Measurements from ENCODE around the gene TDRD10. TPM values are rescaled to one million over a fixed set of nuclear protein-coding genes. Genes with fewer than 3 reads are reported as not detected.

TDRD10 gene
- not detected in 2 replicates for total RNA-seq

DNA sequence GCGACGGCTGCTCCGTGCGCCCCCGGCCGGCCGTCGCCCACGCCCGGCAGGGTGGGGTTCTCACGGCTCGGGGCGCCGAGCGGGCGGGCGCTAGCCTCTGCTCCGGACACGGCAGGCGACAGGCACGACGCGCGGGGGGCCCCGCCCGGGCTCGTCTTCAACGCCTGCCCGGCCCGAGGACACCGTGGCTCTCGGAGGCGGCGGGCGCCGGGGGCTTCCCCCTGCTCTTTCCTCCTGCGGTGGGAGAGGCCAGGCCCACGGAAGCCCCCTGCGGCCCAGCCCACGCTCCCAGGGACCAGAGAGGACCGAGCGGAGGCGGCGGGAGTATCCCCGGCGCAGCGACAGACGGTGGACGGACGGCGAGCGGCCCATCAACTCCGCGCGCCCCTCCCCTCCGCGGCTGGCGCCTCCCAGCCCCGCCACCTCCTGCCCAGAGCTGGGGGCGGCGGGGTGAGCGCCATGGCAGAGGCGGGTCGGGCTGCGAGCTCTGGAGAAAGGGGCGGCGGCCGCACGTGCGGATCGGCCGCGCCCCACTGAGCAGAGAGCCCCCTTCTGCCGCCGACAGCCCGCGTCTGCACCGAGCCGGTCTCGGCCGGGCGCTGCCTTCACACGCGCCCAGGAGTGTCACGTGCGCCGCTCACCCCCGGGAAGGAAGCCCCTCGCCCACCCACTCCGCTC, at the start of gene TDRD10, which contains the start of gene SHE:
Gene TDRD10 (plus strand): TSS at position 154 of the 678 bp plus-strand sequence. CDS start 4,685 bp downstream, outside the sequence.
Gene SHE (minus strand): TSS at position 347 of the 678 bp plus-strand sequence. CDS start 386 bp downstream, outside the sequence.
- peaks cover 72% of the 10 kb centered on the region for H3K27me3 Mint-ChIP-seq
- H3K4me1 Mint-ChIP-seq = peaks cover 4% of the 10 kb centered on the region
- peaks cover 1% of the 10 kb centered on the region for H3K36me3 Mint-ChIP-seq (ENCODE audit: low read depth)
- H3K27ac Mint-ChIP-seq = no peak within 1 kb of the TSS
- H3K4me3 Mint-ChIP-seq = peak within 1 kb of the TSS; percentile 54
- intact Hi-C loops (cut with micrococcal nuclease) = no loop called here
- peak; percentile 61 for DNase-seq
- no peaks in the 10 kb centered on the region for H3K9me3 Mint-ChIP-seq

- Mint-ChIP-seq H3K9me3 (no peaks in the 10 kb centered on the region), H3K4me1 (peaks cover 21% of the 10 kb centered on the region), H3K4me3 (no peak overlapping the region), H3K36me3 (ENCODE audit: low read depth) (peaks cover 10% of the 10 kb centered on the region), H3K27ac (no peak overlapping the region), H3K27me3 (peaks cover 34% of the 10 kb centered on the region)
- intact Hi-C loops (cut with micrococcal nuclease) = no loop called here
- DNase-seq = no peak
Measured at GRCh38 chr1:154453161-154453560, 48.9 kb upstream of the TDRD10 start.

DNA sequence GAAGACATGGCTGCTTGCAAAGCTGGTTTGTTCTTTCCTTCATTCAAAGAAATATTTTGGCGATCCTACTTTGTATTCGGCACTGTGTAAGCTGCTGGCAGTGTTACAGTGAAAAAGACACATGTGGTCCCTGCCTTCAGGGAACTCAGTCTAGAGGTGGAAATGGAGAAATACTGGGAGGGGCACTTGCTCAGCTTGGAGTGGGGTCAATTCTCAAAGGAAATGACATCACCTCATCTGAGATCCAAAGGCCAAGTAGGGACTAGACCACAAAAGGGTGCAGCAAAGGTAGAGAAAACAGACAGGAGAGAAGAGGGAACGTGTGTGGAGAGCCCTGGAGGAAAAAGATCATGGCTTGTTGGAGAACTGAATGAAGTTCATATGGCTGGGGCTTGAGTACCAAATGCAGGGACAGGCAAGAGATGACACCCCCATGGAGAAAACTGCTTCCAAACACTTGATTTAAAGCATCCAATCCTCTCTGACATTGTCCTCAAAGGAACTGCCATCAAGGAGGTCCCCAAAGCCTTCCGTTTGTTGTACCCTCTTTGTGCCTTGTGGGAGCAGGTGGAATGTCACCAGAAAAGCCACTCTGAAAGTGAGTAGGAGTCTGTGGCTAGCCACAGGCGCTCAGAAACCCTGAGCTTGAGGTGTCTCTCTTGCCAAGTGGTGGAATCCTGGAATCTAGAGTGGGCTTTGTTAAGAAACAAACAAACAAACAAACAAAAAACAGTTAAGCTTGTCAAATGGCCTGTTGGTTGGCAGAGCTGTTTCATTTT, 48.3 kb upstream of the TDRD10 start:
- no peak for DNase-seq
- peaks cover 12% of the 10 kb centered on the region for H3K36me3 Mint-ChIP-seq (ENCODE audit: low read depth)

DNA sequence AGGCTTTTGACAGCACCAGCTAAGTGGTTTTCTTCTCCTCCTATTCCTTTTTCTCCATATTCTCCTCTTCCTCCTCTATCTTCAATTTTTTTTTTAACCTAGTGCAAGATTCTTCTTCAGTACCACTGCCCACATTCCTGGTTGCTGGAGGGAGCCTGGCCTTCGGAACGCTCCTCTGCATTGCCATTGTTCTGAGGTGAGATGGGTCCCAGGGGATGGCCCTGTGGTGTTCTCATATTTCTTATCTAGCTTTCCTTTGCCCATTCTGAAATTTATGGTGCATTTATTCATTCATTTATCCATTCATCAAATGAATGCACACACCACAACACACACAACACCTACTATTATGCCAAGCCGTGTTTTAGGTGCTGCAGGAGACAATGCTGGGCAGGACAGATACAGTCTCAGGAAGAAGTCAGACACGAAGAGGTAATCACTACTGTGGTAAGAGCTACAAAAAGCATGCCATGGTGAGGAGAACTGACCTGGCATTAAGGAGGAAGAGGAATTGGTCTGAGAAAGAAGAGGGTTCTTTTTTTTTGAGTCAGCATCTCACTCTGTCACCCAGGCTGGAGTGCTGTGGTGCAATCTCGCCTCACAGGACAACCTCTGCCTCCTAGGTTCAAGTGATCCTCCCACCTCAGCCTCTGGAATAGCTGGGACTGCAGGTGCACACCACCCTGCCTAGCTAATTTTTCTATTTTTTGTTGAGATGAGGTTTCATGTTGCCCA, 47.5 kb upstream of the TDRD10 start:
- H3K27me3 Mint-ChIP-seq = peaks cover 34% of the 10 kb centered on the region
- H3K36me3 Mint-ChIP-seq (ENCODE audit: low read depth) = peaks cover 12% of the 10 kb centered on the region
- no peak for DNase-seq
- no peaks in the 10 kb centered on the region for H3K9me3 Mint-ChIP-seq
- H3K4me3 Mint-ChIP-seq = no peak overlapping the region
- intact Hi-C loops (cut with micrococcal nuclease) = loop anchor here (2.0 kb wide), 1 partner anchor 14 kb away; no protein-coding TSS in a partner anchor
- peaks cover 21% of the 10 kb centered on the region for H3K4me1 Mint-ChIP-seq
- H3K27ac Mint-ChIP-seq = no peak overlapping the region

More for the DNA sequence above, 48.3 kb upstream of the TDRD10 start:
- peak overlapping the region; percentile 1 for H3K27ac Mint-ChIP-seq
- H3K4me3 Mint-ChIP-seq = no peak overlapping the region
- H3K9me3 Mint-ChIP-seq = no peaks in the 10 kb centered on the region
- intact Hi-C loops (cut with micrococcal nuclease) = loop anchor here (2.0 kb wide), 1 partner anchor 13 kb away; no protein-coding TSS in a partner anchor
- H3K27me3 Mint-ChIP-seq = peaks cover 34% of the 10 kb centered on the region
- H3K4me1 Mint-ChIP-seq = peaks cover 21% of the 10 kb centered on the region

DNA sequence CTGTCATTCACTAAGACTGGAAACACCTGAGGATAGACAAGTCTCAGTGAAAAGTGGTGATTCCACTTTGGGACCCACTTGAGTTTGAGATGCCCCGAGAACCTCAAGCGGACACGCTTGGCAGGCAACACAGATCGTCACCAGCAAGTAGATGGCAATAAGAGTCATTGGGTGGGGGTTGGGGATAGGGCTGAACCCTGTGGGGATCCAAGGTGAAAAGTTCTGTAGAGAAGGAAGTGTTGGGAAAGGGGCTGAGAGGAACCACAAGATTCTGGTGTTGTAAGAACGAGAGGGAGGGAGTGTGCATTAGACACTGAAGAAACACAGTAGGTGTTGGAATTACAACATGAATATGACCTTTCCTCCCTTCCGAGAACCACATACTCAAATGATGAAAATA, 45.4 kb upstream of the TDRD10 start:
- Mint-ChIP-seq H3K36me3 (ENCODE audit: low read depth) (peaks cover 14% of the 10 kb centered on the region), H3K9me3 (no peaks in the 10 kb centered on the region), H3K27me3 (peaks cover 25% of the 10 kb centered on the region), H3K4me3 (no peak overlapping the region), H3K27ac (no peak overlapping the region), H3K4me1 (peaks cover 28% of the 10 kb centered on the region)
- DNase-seq = no peak
- intact Hi-C loops (cut with micrococcal nuclease) = no loop called here

DNA sequence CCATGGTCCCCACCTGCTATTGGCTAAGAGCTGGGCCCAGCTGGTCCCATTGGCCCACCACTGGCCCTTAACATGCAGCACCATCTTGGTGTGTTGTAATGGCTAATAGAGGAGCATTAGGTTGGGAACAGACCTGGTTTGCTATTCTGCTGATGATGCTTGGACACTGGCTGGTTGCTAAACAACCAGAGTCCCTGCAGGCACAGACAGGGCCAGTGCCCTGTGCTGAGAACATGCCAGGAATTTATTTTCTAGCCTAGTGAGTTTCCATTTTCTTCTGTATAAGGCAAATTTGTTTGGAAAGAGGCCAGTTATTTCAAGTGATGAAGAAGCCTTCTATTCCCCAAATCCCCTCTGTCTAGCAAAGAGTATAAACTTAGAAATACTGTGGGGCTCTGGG, 42.9 kb upstream of the TDRD10 start:
- Mint-ChIP-seq H3K36me3 (ENCODE audit: low read depth) (peaks cover 12% of the 10 kb centered on the region), H3K27me3 (peaks cover 10% of the 10 kb centered on the region), H3K4me1 (peaks cover 31% of the 10 kb centered on the region), H3K9me3 (no peaks in the 10 kb centered on the region), H3K27ac (no peak overlapping the region), H3K4me3 (no peak overlapping the region)
- no peak for DNase-seq
- intact Hi-C loops (cut with micrococcal nuclease) = no loop called here

DNA sequence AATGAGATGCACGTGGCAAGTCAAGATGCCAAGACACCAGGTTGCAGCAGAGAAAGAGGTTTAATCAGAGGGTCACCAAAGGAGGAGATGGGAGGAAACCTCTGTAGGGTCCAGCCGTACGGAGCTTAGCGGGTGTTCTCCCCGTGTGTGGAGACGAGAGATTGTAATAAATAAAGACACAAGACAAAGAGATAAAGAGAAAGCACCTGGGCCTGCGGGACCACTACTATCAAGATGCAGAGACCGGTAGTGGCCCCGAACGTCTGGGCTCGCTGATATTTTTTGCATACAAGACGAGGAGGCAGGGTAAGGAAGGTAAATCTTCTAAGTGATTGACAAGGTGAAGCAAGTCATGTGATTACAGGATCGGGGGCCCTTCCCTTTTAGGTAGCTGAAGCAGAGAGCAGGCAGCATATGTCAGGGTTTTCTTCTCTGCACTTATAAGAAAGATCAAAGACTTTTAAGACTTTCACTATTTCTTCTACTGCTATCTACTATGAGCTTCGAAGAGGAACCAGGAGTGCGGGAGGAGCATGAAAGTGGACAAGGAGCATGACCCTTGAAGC, 41.2 kb upstream of the TDRD10 start:
- Mint-ChIP-seq H3K27ac (no peak overlapping the region), H3K9me3 (no peaks in the 10 kb centered on the region), H3K4me3 (no peak overlapping the region), H3K36me3 (ENCODE audit: low read depth) (peaks cover 10% of the 10 kb centered on the region), H3K27me3 (peaks cover 8% of the 10 kb centered on the region), H3K4me1 (peaks cover 30% of the 10 kb centered on the region)
- intact Hi-C loops (cut with micrococcal nuclease) = loop anchor here (5.0 kb wide), 1 partner anchor 108 kb away; no protein-coding TSS in a partner anchor
- no peak for DNase-seq

GRCh38 chr1:154463512-154463990, 38.5 kb upstream of the TDRD10 start:
- DNase-seq = peak; percentile 87
- Mint-ChIP-seq H3K4me1 (peaks cover 42% of the 10 kb centered on the region), H3K9me3 (no peaks in the 10 kb centered on the region), H3K27ac (peak overlapping the region; percentile 75), H3K36me3 (ENCODE audit: low read depth) (peaks cover 2% of the 10 kb centered on the region), H3K27me3 (no peaks in the 10 kb centered on the region), H3K4me3 (peak overlapping the region; percentile 24)
- intact Hi-C loops (cut with micrococcal nuclease) = loop anchor here (1.0 to 5.0 kb wide), 3 partner anchors 24 to 111 kb away; no protein-coding TSS in a partner anchor

- no peaks in the 10 kb centered on the region for H3K27me3 Mint-ChIP-seq
- no peak for DNase-seq
- intact Hi-C loops (cut with micrococcal nuclease) = no loop called here
- H3K27ac Mint-ChIP-seq = no peak overlapping the region
- no peaks in the 10 kb centered on the region for H3K36me3 Mint-ChIP-seq (ENCODE audit: low read depth)
- peaks cover 39% of the 10 kb centered on the region for H3K4me1 Mint-ChIP-seq
- H3K9me3 Mint-ChIP-seq = no peaks in the 10 kb centered on the region
- H3K4me3 Mint-ChIP-seq = no peak overlapping the region
Measured at GRCh38 chr1:154465621-154466195, 36.3 kb upstream of the TDRD10 start.

DNA sequence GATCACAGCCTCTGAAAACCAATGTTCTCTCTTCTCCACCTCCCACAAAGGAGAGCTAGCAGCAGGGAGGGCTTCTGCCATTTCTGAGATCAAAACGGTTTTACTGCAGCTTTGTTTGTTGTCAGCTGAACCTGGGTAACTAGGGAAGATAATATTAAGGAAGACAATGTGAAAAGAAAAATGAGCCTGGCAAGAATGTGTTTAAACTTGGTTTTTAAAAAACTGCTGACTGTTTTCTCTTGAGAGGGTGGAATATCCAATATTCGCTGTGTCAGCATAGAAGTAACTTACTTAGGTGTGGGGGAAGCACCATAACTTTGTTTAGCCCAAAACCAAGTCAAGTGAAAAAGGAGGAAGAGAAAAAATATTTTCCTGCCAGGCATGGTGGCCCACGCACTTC, 35.8 kb upstream of the TDRD10 start:
- no peak for DNase-seq
- intact Hi-C loops (cut with micrococcal nuclease) = no loop called here
- H3K27me3 Mint-ChIP-seq = no peaks in the 10 kb centered on the region
- H3K9me3 Mint-ChIP-seq = no peaks in the 10 kb centered on the region
- no peak overlapping the region for H3K27ac Mint-ChIP-seq
- H3K36me3 Mint-ChIP-seq (ENCODE audit: low read depth) = no peaks in the 10 kb centered on the region
- no peak overlapping the region for H3K4me3 Mint-ChIP-seq
- H3K4me1 Mint-ChIP-seq = peaks cover 36% of the 10 kb centered on the region

GRCh38 chr1:154466921-154467417, 35.0 kb upstream of the TDRD10 start:
- Mint-ChIP-seq H3K36me3 (ENCODE audit: low read depth) (no peaks in the 10 kb centered on the region), H3K4me3 (no peak overlapping the region), H3K9me3 (no peaks in the 10 kb centered on the region), H3K27ac (no peak overlapping the region), H3K27me3 (no peaks in the 10 kb centered on the region), H3K4me1 (peaks cover 31% of the 10 kb centered on the region)
- DNase-seq = no peak
- intact Hi-C loops (cut with micrococcal nuclease) = no loop called here

DNA sequence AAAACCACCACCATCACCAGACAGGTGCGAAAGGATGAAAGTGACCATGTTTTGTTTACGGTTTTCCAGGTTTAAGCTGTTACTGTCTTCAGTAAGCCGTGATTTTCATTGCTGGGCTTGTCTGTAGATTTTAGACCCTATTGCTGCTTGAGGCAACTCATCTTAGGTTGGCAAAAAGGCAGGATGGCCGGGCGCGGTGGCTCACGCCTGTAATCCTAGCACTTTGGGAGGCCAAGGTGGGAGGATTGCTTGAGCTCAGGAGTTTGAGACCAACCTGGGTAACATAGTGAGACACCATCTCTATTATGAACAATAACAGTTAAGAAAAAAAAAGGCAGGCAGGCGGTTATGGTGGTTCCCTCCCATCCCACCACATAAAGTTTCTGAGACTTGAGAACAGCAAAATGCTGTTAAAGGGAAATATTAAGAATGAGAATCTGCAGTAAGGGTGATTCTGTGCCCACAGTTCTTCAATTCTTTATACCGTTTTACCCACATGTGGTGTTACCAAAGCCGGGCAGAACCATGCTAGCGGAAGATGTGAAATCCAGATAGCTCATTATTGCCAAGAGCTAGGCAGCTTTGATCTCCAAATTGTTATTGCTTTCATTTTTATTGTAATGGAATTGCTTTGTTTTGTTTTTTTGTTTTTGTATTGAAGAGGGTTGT, 34.5 kb upstream of the TDRD10 start:
- Mint-ChIP-seq H3K4me1 (peaks cover 29% of the 10 kb centered on the region), H3K36me3 (ENCODE audit: low read depth) (no peaks in the 10 kb centered on the region), H3K27me3 (no peaks in the 10 kb centered on the region), H3K27ac (no peak overlapping the region), H3K9me3 (no peaks in the 10 kb centered on the region), H3K4me3 (no peak overlapping the region)
- no peak for DNase-seq
- intact Hi-C loops (cut with micrococcal nuclease) = no loop called here

Measured in activated CD4-positive, alpha-beta T cell treated with anti-CD3 and anti-CD28 coated beads, Interleukin-2, amount 10 ng/mL, durations not matched to agents 24 days and 14 days (primary cell).